Head of caudate nucleus (tissue), 42 donors: ENCODE measurements around the gene B9D2.
A peak's percentile ranks its signal among the peaks of the same experiment; 100 is the strongest.
"Not testable (repeated sequence)": the region's sequence is repeated elsewhere in the genome, so short reads cannot be mapped to it uniquely, and the experiment has no call there.

ENCODE experiments used
- DNase-seq, 42 donors: peaks; one replicate each; pipeline versions ENCODE4 v3.0.0 to v3.0.0-alpha.2; 2020 to 2021; ENCODE audit warnings: mixed read lengths in 7 of 42
- intact Hi-C: fragments of 100-400 bp; cut with DNase I; formaldehyde crosslinking; loops from one replicate; pipeline ENCODE4 v1.15.0; 2022

Gene B9D2, protein sequence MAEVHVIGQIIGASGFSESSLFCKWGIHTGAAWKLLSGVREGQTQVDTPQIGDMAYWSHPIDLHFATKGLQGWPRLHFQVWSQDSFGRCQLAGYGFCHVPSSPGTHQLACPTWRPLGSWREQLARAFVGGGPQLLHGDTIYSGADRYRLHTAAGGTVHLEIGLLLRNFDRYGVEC

GRCh38 chr19:41363753-41364523 lies at the start of gene B9D2:
TSS of gene B9D2 (minus strand) at chr19:41364149. CDS start at chr19:41363519, 630 bp downstream.
- intact Hi-C loops: loop anchor here (5.0 kb wide), 1 partner anchor 33 kb away; the partner anchor contains the start of genes BCKDHA and EXOSC5
- peak; percentile 95 to 99 (median 98) for DNase-seq

DNA sequence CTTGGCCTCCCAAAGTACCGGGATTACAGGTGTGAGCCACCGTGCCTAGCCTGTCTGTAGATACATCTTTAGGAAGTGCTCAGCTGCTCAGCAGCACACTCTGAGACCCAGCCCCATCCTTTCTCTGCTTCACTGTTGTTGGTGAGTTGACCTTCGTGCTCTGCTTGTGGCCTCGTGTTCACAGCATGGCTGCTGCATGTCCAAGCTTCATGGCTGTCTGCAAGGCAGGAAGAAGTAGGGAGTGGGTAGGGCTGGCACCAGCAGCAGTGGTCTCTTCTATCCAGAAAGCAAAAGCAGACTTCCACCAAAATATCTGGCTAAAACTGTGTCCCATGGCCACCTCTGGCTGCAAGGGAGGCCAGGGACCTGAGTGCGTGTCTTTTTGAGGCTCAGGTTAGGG lies 49.0 kb upstream of the B9D2 start:
- DNase-seq: no peak
- intact Hi-C loops: no loop called here

GRCh38 chr19:41411968-41412265 lies 48.0 kb upstream of the B9D2 start:
- peak in 40 of 42 donors; percentile 14 to 89 (median 67) for DNase-seq
- intact Hi-C loops: no loop called here

GRCh38 chr19:41411100-41411967 lies 47.4 kb upstream of the B9D2 start:
- no peak for DNase-seq
- intact Hi-C loops: no loop called here

- DNase-seq: no peak
- intact Hi-C loops: no loop called here
These were observed 46.5 kb upstream of the B9D2 start for GRCh38 chr19:41410336-41411054.

GRCh38 chr19:41409288-41409687 lies 45.3 kb upstream of the B9D2 start:
- intact Hi-C loops: no loop called here
- no peak for DNase-seq

DNA sequence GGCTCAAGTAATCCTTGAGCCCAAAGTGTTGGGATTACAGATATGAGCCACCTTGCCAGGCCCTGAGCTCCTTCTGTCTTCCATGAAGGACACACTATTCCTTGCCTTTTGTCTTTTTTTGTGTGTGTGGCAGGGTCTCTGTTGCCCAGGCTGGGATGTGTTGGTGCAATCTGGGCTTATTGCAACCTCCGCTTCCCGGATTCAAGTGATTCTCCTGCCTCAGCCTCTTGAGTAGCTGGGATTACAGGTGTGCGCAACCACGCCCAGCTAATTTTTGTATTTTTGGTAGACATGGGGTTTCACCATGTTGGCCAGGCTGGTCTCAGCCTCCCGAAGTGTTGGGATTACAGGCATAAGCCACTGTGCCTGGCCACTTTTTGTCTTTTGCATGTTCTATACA lies 44.9 kb upstream of the B9D2 start:
- intact Hi-C loops: not testable (repeated sequence)

DNA sequence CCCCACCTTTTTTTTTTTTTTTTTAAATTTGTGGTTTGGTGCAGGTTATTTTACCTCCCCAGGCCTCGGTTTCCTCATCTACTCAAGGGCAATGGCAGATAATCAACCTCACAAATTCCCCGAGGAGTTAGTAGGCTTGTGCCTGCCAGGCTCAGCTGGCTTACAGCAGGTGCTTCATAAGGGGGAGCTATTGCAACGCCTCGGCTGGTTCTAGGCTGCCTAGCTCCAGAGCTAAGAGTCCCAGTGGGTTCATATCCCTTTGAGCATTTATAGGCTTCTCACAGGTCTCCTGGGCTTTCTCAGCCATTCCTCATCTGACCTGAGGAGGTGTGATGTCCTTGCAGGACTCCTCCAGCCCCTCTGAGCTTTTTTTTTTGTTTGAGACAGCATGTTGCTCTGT lies 44.3 kb upstream of the B9D2 start:
- intact Hi-C loops: no loop called here
- DNase-seq: no peak

More for the DNA sequence above, 44.9 kb upstream of the B9D2 start:
- DNase-seq: not testable (repeated sequence)

- DNase-seq: no peak
- intact Hi-C loops: no loop called here
These were observed 43.3 kb upstream of the B9D2 start for GRCh38 chr19:41407271-41407670.

DNA sequence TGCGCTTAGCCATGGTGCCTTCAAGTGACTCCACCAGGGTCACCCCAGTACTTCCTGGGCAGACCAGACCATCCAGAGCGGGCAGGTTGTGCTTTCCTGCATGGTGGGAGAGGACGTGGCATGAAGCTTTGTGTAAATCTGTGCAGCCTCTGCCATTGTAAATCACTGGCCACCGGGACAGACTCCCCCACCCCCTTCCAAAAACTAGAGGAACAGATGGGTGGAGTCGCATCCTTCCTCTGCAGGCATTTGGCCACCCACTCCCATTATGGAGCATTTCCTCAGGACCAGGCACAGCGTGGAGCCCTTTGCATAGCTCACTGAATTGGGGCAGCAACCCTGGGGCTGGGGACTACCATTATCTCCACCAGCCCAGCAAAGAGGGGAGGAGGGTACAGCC lies 41.8 kb upstream of the B9D2 start:
- intact Hi-C loops: no loop called here
- no peak for DNase-seq

DNA sequence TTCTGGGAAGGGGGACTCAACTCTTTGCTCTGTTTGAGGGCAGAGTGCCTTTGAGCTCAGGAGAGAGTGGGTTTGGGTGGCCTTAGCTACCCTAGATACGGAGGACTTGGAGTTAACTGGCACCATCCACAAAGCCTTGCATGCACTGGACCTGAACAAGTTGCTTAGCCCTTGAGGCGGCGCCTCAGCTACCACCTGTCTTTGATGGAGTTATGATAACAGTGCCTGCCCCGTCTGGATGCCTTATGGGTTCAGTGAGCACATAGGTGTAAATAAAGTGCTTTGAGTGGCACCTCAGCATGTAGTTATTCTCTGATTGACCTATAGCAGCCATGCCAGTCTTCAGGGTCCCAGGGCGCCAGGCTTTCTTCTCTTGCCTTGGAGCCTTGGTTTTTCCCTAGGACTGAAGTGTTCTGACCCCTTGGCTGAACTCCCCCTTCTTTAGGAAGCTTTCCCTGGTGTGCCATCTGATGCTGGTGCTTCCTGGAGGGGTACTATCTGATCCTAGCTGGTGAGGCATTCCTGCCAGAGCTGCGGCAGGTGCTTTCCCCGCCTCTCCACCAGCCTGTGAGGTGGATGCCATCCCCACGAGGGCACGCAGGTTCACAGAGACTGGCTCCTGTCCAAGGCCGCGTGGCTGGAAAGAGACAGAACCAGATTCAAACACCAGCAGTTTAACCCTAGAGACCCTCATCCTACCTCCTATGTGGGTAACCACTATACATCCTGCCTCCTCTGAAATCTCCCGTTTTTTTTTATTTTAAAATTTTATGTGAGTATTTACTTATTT lies 39.4 kb upstream of the B9D2 start:
- intact Hi-C loops: no loop called here

DNA sequence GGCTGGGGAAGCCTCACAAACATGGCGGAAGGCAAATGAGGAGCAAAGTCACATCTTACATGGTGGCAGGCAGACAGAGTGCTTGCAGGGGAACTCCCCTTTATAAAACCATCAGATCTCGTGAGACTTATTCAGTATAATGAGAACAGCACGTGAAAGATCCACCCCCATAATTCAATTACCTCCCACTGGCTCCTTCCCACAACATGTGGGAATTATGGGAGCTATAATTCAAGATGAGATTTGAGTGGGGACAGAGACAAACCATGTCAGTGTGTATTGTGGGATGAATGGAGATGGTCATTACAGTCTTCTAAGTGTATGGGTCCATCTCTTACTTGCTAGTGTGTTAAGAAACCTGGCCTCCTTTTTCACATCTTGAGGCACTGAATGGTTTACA lies 38.1 kb upstream of the B9D2 start:
- no peak for DNase-seq

More for the DNA sequence above, 39.4 kb upstream of the B9D2 start:
- no peak for DNase-seq

GRCh38 chr19:41401483-41401882 lies 37.5 kb upstream of the B9D2 start:
- intact Hi-C loops: no loop called here
- no peak for DNase-seq

More for the DNA sequence above, 38.1 kb upstream of the B9D2 start:
- intact Hi-C loops: no loop called here

DNA sequence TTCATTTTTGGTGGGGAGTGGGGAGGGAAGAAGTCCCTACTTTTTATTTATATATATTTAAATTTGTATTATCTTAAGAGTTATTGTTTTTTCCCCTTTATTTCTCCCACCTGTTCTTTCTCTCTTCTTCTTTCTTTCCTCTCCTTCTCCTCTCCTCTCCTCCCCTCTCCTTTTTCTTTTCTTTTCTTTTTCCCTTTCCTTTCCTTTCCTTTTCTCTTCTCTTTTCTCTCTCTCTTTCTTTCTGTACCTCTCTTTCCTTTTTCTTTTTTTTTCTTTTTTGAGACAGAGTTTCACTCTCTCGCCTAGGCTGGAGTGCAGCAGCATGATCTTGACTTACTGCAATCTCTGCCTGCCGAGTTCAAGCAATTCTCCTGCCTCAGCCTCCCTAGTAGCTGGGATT lies 35.6 kb upstream of the B9D2 start:
- intact Hi-C loops: loop anchor here (5.0 kb wide), 2 partner anchors 37 to 38 kb away; partner anchors contain the start of genes B9D2 and DMAC2
- no peak for DNase-seq

DNA sequence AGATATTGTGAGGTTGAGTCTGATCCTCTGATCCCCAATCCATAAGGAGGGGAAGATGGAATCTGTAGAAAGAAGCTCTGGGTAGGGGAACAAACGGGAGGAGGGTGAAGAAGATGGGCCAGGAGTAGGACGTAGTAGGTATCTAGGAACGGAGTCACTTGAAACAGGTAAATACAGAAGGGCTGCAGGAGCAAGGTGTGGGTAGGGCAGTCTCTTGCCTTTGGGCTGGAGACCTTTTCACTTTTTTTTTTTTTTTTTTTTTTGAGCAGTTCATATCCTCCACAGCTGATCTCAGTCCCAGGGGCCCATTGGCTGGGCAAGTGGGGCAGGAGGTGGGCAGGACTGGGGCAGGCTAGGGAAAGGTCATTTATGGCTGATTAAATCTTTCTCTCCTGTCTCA lies 35.1 kb upstream of the B9D2 start:
- no peak for DNase-seq
- intact Hi-C loops: loop anchor here (5.0 kb wide), 2 partner anchors 37 to 38 kb away; partner anchors contain the start of genes B9D2 and DMAC2

DNA sequence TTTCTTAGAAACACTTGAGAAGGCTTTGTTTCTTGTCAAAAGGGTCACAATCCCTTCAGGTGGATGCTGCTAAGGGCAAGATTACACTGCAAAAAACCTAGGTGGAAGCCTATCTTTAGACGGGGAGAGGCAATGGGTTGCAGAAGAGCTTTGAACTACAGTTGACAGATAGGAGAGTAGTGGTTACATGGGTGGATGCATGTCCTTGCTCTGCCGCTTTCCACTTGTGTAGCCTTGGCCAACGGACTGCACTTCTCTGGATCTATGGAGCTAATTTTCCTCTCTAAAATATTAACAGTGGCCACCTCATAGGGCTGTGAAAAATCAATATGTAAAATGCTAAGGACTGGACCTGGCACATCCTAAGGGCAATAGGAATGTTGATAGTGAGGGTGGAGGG lies 34.6 kb upstream of the B9D2 start:
- DNase-seq: no peak
- intact Hi-C loops: loop anchor here (5.0 kb wide), 2 partner anchors 36 to 39 kb away; partner anchors contain the start of genes B9D2 and DMAC2

DNA sequence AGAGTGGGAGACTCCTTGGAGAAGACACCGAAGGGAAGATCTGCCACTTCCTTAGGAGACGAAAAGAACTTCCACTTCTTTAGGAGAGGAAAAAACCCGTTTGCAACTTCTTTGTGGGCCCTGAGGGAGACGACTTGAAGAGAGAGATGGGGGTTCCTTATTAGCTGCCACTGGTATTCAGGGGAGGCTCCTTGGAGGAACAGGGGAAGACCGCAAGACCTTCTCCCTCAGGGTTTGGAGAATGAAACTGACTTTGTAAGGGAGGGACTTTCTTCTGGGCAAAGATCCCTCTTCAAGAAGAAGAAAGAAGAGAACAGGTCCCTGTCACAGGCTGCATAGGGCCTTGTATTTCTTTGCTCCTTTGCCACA lies 34.1 kb upstream of the B9D2 start:
- DNase-seq: no peak
- intact Hi-C loops: loop anchor here (5.0 kb wide), 2 partner anchors 36 to 39 kb away; partner anchors contain the start of genes B9D2 and DMAC2
